ENCODE data around the gene MAP4K3. TPM values are rescaled to one million over a fixed set of nuclear protein-coding genes. Genes with fewer than 3 reads are reported as not detected.
"Not testable (repeated sequence)": the region's sequence is repeated elsewhere in the genome, so short reads cannot be mapped to it uniquely, and the experiment has no call there.

Gene MAP4K3
- total and polyA plus RNA-seq, 9 of the 15 experiments (the other 6 are each of a cell fraction or from before 2014, with no cell fraction given): 3.1 to 30.0 (median 16.9) TPM

DNA sequence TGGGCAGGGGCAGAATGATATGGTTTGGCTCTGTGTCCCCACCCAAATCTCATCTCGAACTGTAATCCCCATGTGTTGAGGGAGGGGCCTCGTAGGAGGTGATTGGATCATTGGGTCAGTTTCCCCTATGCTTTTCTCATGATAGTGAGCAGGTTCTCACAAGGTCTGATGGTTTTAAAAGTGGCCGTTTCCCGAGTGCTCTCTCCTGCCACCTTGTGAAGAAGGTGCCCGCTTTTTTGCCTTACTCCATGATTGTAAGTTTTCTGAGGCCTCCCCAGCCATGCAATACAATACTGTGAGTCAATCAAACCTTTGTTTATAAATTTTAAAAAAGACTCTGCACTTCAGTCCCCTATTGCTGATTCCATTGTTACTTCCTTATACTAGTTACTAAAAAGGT, 110.4 kb downstream of the MAP4K3 start (continued):
- TF ChIP-seq KAT2B (IDR thresholded peaks at IDR 0.05; ENCODE audit: low read depth, low read length) (no peak), ZNF830 (CRISPR knock-in tag; IDR thresholded peaks at IDR 0.05) (no peak), CBX1 (IDR thresholded peaks at IDR 0.05; ENCODE audit: low read depth) (no peak)

DNA sequence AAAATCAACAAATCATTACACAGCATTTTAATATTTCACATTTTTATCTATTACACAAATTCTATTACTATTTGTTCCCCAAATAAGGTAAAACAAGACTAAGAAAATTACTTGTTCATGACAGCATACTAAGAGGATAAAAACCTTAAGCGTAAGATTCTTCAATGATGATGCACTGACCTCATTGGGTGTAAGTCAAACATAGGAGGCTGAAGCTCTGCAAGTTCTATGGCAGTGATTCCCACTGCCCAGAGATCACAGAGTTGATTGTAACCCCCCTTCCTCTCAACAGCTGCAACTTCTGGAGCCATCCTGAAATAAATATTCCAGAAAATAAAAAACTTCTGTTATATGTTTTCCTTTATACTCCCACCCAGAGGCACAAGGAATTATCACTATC, 111.1 kb downstream of the MAP4K3 start:
- no peak for FAIRE-seq
- no peak overlapping the region for H2AFZ ChIP-seq (ENCODE audit: low read depth, low read length)
- no peak for ATAC-seq
- in situ Hi-C loops (cut with MboI): no loop called here
- WGBS (ENCODE audit: insufficient coverage, low coverage, missing lambda C conversion rate): 100% methylated on average over 1 of the region's 1 CpG
- ChIA-PET CTCF (ENCODE audit: low intra/inter-chr PET ratio) (no interaction called here), POLR2A (no interaction called here)
- BruUV-seq (replicated peaks): no TSS peak
- DNase-seq (ENCODE audit: extremely low read depth in 1 of 4, low spot score in 3 of 4): no peak
- H3K36me3 ChIP-seq (ENCODE audit: control insufficient read depth, insufficient read depth, low read length): peaks cover 33% of the 10 kb centered on the region
- H3K9ac ChIP-seq (ENCODE audit: insufficient read depth in 1 of 2, low read depth in 2 of 2, low read length in 2 of 2): no peak overlapping the region
- TF ChIP-seq RBBP5 (IDR thresholded peaks at IDR 0.05; ENCODE audit: borderline replicate concordance, insufficient read depth, low read length, poor library complexity, severe bottlenecking) (no peak), ZNF316 (IDR thresholded peaks at IDR 0.05) (peak; percentile 43; the same call in 1 of the 2 replicates)
- H4K20me1 ChIP-seq (replicated peaks; ENCODE audit: control insufficient read depth, insufficient read depth, low read length): no peaks in the 10 kb centered on the region
- H3K27ac ChIP-seq (ENCODE audit: extremely low read depth, low read depth, low read length): no peak overlapping the region
- intact Hi-C loops (cut with micrococcal nuclease): no loop called here
- H3K27me3 ChIP-seq (ENCODE audit: control insufficient read depth in 2 of 2, insufficient read depth in 2 of 2, low read length in 2 of 2): no peaks in the 10 kb centered on the region
- H3K9me1 ChIP-seq (ENCODE audit: control insufficient read depth, insufficient read depth, low read length): no peaks in the 10 kb centered on the region
- no peaks in the 10 kb centered on the region for H3K9me3 ChIP-seq (replicated peaks; ENCODE audit: control insufficient read depth, insufficient read depth, low read depth, low read length)
- H3K4me1 ChIP-seq (replicated peaks in 1 of 2; ENCODE audit: control insufficient read depth in 2 of 2, insufficient read depth in 2 of 2, low read length in 2 of 2): no peaks in the 10 kb centered on the region
- H3K4me3 ChIP-seq: no peak overlapping the region
- no peak overlapping the region for H3K4me2 ChIP-seq (ENCODE audit: insufficient read depth, low read length)
- H3K79me2 ChIP-seq (ENCODE audit: control insufficient read depth, insufficient read depth, low read length): no peaks in the 10 kb centered on the region

DNA sequence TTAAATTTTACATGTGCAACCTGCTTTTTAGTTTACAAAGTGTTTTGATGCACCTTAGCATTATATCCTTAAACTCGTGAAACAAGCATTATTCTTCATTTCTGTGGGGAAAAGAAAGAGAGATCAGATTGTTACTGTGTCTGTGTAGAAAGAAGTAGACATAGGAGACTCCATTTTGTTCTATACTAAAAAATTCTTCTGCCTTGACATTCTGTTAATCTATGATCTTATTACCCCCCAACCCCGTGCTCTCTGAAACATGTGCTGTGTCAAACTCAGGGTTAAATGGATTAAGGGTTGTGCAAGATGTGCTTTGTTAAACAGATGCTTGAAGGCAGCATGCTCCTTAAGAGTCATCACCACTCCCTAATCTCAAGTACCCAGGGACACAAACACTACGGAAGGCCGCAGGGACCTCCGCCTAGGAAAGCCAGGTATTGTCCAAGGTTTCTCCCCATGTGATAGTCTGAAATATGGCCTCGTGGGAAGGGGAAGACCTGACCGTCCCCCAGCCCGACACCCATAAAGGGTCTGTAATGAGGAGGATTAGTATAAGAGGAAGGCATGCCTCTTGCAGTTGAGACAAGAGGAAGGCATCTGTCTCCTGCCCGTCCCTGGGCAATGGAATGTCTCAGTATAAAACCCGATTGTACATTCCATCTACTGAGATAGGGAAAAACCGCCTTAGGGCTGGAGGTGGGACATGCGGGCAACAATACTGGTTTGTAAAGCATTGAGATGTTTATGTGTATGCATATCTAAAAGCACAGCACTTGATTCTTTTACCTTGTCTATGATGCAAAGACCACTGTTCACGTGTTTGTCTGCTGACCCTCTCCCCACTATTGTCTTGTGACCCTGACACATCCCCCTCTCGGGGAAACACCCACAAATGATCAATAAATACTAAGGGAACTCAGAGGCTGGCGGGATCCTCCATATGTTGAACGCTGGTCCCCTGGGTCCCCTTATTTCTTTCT, 115.7 kb downstream of the MAP4K3 start:
- ATAC-seq; DNase-seq (ENCODE audit: extremely low read depth in 1 of 4, low spot score in 3 of 4); H3K4me1 ChIP-seq (replicated peaks in 1 of 2; ENCODE audit: control insufficient read depth in 2 of 2, insufficient read depth in 2 of 2, low read length in 2 of 2); POLR2A ChIA-PET; in situ Hi-C loops (cut with MboI); H4K20me1 ChIP-seq (replicated peaks; ENCODE audit: control insufficient read depth, insufficient read depth, low read length); H2AFZ ChIP-seq (ENCODE audit: low read depth, low read length); H3K9me1 ChIP-seq (ENCODE audit: control insufficient read depth, insufficient read depth, low read length); CTCF ChIA-PET (ENCODE audit: low intra/inter-chr PET ratio); FAIRE-seq; H3K27me3 ChIP-seq (ENCODE audit: control insufficient read depth in 2 of 2, insufficient read depth in 2 of 2, low read length in 2 of 2); intact Hi-C loops (cut with micrococcal nuclease); H3K9me3 ChIP-seq (replicated peaks; ENCODE audit: control insufficient read depth, insufficient read depth, low read depth, low read length); BruUV-seq (replicated peaks); H3K27ac ChIP-seq (ENCODE audit: extremely low read depth, low read depth, low read length); H3K79me2 ChIP-seq (ENCODE audit: control insufficient read depth, insufficient read depth, low read length); H3K9ac ChIP-seq (ENCODE audit: insufficient read depth in 1 of 2, low read depth in 2 of 2, low read length in 2 of 2); H3K4me3 ChIP-seq; H3K4me2 ChIP-seq (ENCODE audit: insufficient read depth, low read length): not testable (repeated sequence)
- WGBS (ENCODE audit: insufficient coverage, low coverage, missing lambda C conversion rate): 75% methylated on average over 10 of the region's 16 CpGs
- peaks cover 17% of the 10 kb centered on the region for H3K36me3 ChIP-seq (ENCODE audit: control insufficient read depth, insufficient read depth, low read length)
